ENCODE measurements around the gene PRKCH.

The PRKCH gene

GRCh38 chr14:61335671-61336275 lies 14.4 kb downstream of the PRKCH start:
- DNase-seq (ENCODE audit: low read depth in 2 of 2) = no peak

- no peak for DNase-seq (ENCODE audit: low read depth in 2 of 2)
These were observed 16.5 kb downstream of the PRKCH start for GRCh38 chr14:61337893-61338292.

- no peak for DNase-seq (ENCODE audit: low read depth in 2 of 2)
These were observed 17.1 kb downstream of the PRKCH start for GRCh38 chr14:61338457-61338856.

- DNase-seq (ENCODE audit: low read depth in 2 of 2) = no peak
These were observed 20.2 kb downstream of the PRKCH start for GRCh38 chr14:61341275-61342206.

GRCh38 chr14:61342486-61342885 lies 21.1 kb downstream of the PRKCH start:
- no peak for DNase-seq (ENCODE audit: low read depth in 2 of 2)

- no peak for DNase-seq (ENCODE audit: low read depth in 2 of 2)
These were observed 21.6 kb downstream of the PRKCH start for GRCh38 chr14:61342932-61343331.

GRCh38 chr14:61343471-61343870 lies 22.1 kb downstream of the PRKCH start:
- DNase-seq (ENCODE audit: low read depth in 2 of 2) = no peak

GRCh38 chr14:61343991-61344405 lies 22.6 kb downstream of the PRKCH start:
- DNase-seq (ENCODE audit: low read depth in 2 of 2) = no peak

- no peak for DNase-seq (ENCODE audit: low read depth in 2 of 2)
These were observed 23.2 kb downstream of the PRKCH start for GRCh38 chr14:61344437-61345150.

GRCh38 chr14:61345151-61345482 lies 23.7 kb downstream of the PRKCH start:
- DNase-seq (ENCODE audit: low read depth in 2 of 2) = no peak

- no peak for DNase-seq (ENCODE audit: low read depth in 2 of 2)
These were observed 24.8 kb downstream of the PRKCH start for GRCh38 chr14:61346221-61346620.

- no peak for DNase-seq (ENCODE audit: low read depth in 2 of 2)
These were observed 25.4 kb downstream of the PRKCH start for GRCh38 chr14:61346793-61347192.

GRCh38 chr14:61347826-61348443 lies 26.6 kb downstream of the PRKCH start:
- no peak for DNase-seq (ENCODE audit: low read depth in 2 of 2)

- no peak for DNase-seq (ENCODE audit: low read depth in 2 of 2)
These were observed 29.3 kb downstream of the PRKCH start for GRCh38 chr14:61350427-61351270.

GRCh38 chr14:61351477-61351876 lies 30.1 kb downstream of the PRKCH start:
- no peak for DNase-seq (ENCODE audit: low read depth in 2 of 2)

- DNase-seq (ENCODE audit: low read depth in 2 of 2) = peak; percentile 0 to 1
These were observed 34.5 kb downstream of the PRKCH start for GRCh38 chr14:61355892-61356325.

- no peak for DNase-seq (ENCODE audit: low read depth in 2 of 2)
These were observed 35.7 kb downstream of the PRKCH start for GRCh38 chr14:61357123-61357522.

- DNase-seq (ENCODE audit: low read depth in 2 of 2) = no peak
These were observed 37.3 kb downstream of the PRKCH start for GRCh38 chr14:61358554-61359226.

- no peak for DNase-seq (ENCODE audit: low read depth in 2 of 2)
These were observed 39.6 kb downstream of the PRKCH start for GRCh38 chr14:61360796-61361525.

Measured in fibroblast of skin of left quadriceps (primary cell).